Measurements from ENCODE around the gene ATXN7.

GRCh38 chr3:63869940-63870614 is 6.4 kb downstream of the ATXN7 start:
- TF ChIP-seq HDAC6 (IDR thresholded peaks at IDR 0.05; ENCODE audit: unreplicated experiment) (no peak), EP300 (IDR thresholded peaks at IDR 0.05; ENCODE audit: borderline replicate concordance in 1 of 2, control insufficient read depth in 1 of 2, low read depth in 2 of 2, low read length in 2 of 2) (no peak), CTCF (IDR thresholded peaks at IDR 0.05 in 2 of 3, conservative IDR thresholded peaks at IDR 0.05 in 1 of 3; ENCODE audit: control insufficient read depth in 2 of 3, extremely low read depth in 1 of 3, insufficient read depth in 1 of 3, low read depth in 3 of 3, low read length in 3 of 3) (no peak), ZNF274 (IDR thresholded peaks at IDR 0.05; ENCODE audit: insufficient read depth, insufficient read length) (no peak), MYC (IDR thresholded peaks at IDR 0.05; ENCODE audit: insufficient read depth, insufficient read length, insufficient replicate concordance, low read length, severe bottlenecking) (no peak), TAF1 (IDR thresholded peaks at IDR 0.05; ENCODE audit: borderline replicate concordance, low read depth, low read length) (no peak), POLR2A (IDR thresholded peaks at IDR 0.05; ENCODE audit: low read depth, low read length) (no peak)

Measured in GM12878 (cell line).